B cell (primary cell): ENCODE data around the gene IQCK.

Experiments
- EZH2 ChIP-seq: IDR thresholded peaks from 2 replicates; pipeline ENCODE4 v1.6.1; 2012; ENCODE audit warnings: borderline replicate concordance, low read depth, mild to moderate bottlenecking, moderate library complexity, low read length; ENCODE audit not compliant: insufficient read depth, poor library complexity, severe bottlenecking
- TF ChIP-seq, protein P1 (sequence below): fragments of 200-600 bp; IDR thresholded peaks from one replicate; pipeline ENCODE4 v1.8.0; 2022; ENCODE audit warnings: antibody characterized with exemption, mild to moderate bottlenecking

GRCh38 chr16:19754644-19755036 is 36.6 kb downstream of the IQCK start:
- TF ChIP-seq, protein P1, sequence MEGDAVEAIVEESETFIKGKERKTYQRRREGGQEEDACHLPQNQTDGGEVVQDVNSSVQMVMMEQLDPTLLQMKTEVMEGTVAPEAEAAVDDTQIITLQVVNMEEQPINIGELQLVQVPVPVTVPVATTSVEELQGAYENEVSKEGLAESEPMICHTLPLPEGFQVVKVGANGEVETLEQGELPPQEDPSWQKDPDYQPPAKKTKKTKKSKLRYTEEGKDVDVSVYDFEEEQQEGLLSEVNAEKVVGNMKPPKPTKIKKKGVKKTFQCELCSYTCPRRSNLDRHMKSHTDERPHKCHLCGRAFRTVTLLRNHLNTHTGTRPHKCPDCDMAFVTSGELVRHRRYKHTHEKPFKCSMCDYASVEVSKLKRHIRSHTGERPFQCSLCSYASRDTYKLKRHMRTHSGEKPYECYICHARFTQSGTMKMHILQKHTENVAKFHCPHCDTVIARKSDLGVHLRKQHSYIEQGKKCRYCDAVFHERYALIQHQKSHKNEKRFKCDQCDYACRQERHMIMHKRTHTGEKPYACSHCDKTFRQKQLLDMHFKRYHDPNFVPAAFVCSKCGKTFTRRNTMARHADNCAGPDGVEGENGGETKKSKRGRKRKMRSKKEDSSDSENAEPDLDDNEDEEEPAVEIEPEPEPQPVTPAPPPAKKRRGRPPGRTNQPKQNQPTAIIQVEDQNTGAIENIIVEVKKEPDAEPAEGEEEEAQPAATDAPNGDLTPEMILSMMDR = no peak
- TF ChIP-seq EZH2 = no peak
